ENCODE measurements around the gene CSNK1G1. TPM values are rescaled to one million over a fixed set of nuclear protein-coding genes. Genes with fewer than 3 reads are reported as not detected.

CSNK1G1 gene
- total and polyA plus RNA-seq, 2 of the 8 experiments (the other 6 are each of a cell fraction or from before 2014, with no cell fraction given): 6.0 to 12.9 TPM

GRCh38 chr15:64213646-64214045 is 142.3 kb downstream of the CSNK1G1 start (continued):
- TF ChIP-seq CTCF (IDR thresholded peaks at IDR 0.05; ENCODE audit: control extremely low read depth in 1 of 3, insufficient read depth in 1 of 3, low read depth in 1 of 3, low read length in 3 of 3): no peak
- TF ChIP-seq TAF1 (IDR thresholded peaks at IDR 0.05; ENCODE audit: low read depth, low read length): no peak
